WTC11 (cell line): ENCODE results near the gene CARD11. TPM values are rescaled to one million over a fixed set of nuclear protein-coding genes. Genes with fewer than 3 reads are reported as not detected.
A peak's percentile ranks its signal among the peaks of the same experiment; 100 is the strongest.

ENCODE experiments used
- ATAC-seq: fragments of 200-7000 bp; cut with Tn5 transposase; 2 replicates; pipeline ENCODE4 v1.10.0; 2021; ENCODE audit warnings: mild to moderate bottlenecking, moderate library complexity
- CTCF ChIA-PET: fragments of 300-600 bp; sonication (Branson Sonifier 250); formaldehyde crosslinking; loops from one replicate; lab custom pipeline; 2021; ENCODE audit warnings: antibody characterized with exemption; lab: Charles Lee
- POLR2A ChIA-PET: fragments of 350-600 bp; sonication (Branson Sonifier 250); formaldehyde crosslinking; loops from one replicate; lab custom pipeline; 2021; ENCODE audit warnings: antibody characterized with exemption; lab: Charles Lee
- DNase-seq: peaks from one replicate; pipeline ENCODE4 v3.0.0; 2021; ENCODE audit warnings: low spot score
- H3K27ac Mint-ChIP-seq: 2 replicates; pipeline ENCODE4 v1.8.0; 2021; ENCODE audit warnings: mixed read lengths
- H3K27me3 Mint-ChIP-seq: 2 replicates; pipeline ENCODE4 v1.8.0; 2021; ENCODE audit warnings: low read depth, mild to moderate bottlenecking, moderate library complexity, mixed read lengths
- H3K36me3 Mint-ChIP-seq: 2 replicates; pipeline ENCODE4 v1.8.0; 2021; ENCODE audit warnings: mixed read lengths
- H3K4me1 Mint-ChIP-seq: 2 replicates; pipeline ENCODE4 v1.8.0; 2022; ENCODE audit warnings: mixed read lengths
- H3K4me3 Mint-ChIP-seq: 2 replicates; pipeline ENCODE4 v1.8.0; 2021; ENCODE audit warnings: mild to moderate bottlenecking, moderate library complexity, mixed read lengths
- H3K9me3 Mint-ChIP-seq: 2 replicates; pipeline ENCODE4 v1.8.0; 2021; ENCODE audit warnings: mixed read lengths
- ELF4 ChIP-seq: sonication (generic); formaldehyde crosslinking; IDR thresholded peaks from 2 replicates; pipeline ENCODE4 v1.8.1; 2022; ENCODE audit warnings: low read depth, mild to moderate bottlenecking, moderate library complexity, missing genetic modification reagents
- GRHL2 ChIP-seq: fragments of 250-450 bp; sonication (Bioruptor Pico); IDR thresholded peaks from 2 replicates; pipeline ENCODE4 v1.8.0; 2022; ENCODE audit warnings: mild to moderate bottlenecking, moderate library complexity; ENCODE audit not compliant: insufficient replicate concordance, severe bottlenecking
- GTF2I ChIP-seq: fragments of 250-450 bp; sonication (Bioruptor Pico); conservative IDR thresholded peaks from 2 replicates; pipeline ENCODE4 v1.4.0; 2021; ENCODE audit warnings: mild to moderate bottlenecking
- NR1H2 ChIP-seq: sonication (generic); formaldehyde crosslinking; IDR thresholded peaks from 2 replicates; pipeline ENCODE4 v1.9.0; 2021; ENCODE audit warnings: mild to moderate bottlenecking, moderate library complexity, missing genetic modification reagents
- SMAD4 ChIP-seq: sonication (generic); formaldehyde crosslinking; IDR thresholded peaks from 2 replicates; pipeline ENCODE4 v1.8.0; 2022; ENCODE audit warnings: mild to moderate bottlenecking, missing genetic modification reagents
- SOX15 ChIP-seq: fragments of 250-450 bp; sonication (Bioruptor Pico); IDR thresholded peaks from 2 replicates; pipeline ENCODE4 v1.9.0; 2021; ENCODE audit warnings: mild to moderate bottlenecking
- ZBTB21 ChIP-seq: sonication (generic); formaldehyde crosslinking; IDR thresholded peaks from 2 replicates; pipeline ENCODE4 v1.8.1; 2023; ENCODE audit warnings: mild to moderate bottlenecking, missing genetic modification reagents, borderline replicate concordance
- total RNA-seq: library from RNA; stranded (reverse); gene quantifications from 3 replicates; pipeline ENCODE4 v1.2.3, GENCODE V29; 2021
- TF ChIP-seq, protein P1 (sequence below): sonication (generic); formaldehyde crosslinking; IDR thresholded peaks from 2 replicates; pipeline ENCODE4 v1.8.1; 2023; ENCODE audit warnings: mild to moderate bottlenecking, missing genetic modification reagents, moderate library complexity
- TF ChIP-seq, protein P2 (sequence below): sonication (generic); formaldehyde crosslinking; IDR thresholded peaks from 2 replicates; pipeline ENCODE4 v1.8.1; 2023; ENCODE audit warnings: mild to moderate bottlenecking, missing genetic modification reagents
- TF ChIP-seq, protein P3 (sequence below): sonication (generic); formaldehyde crosslinking; IDR thresholded peaks from 2 replicates; pipeline ENCODE4 v1.8.0; 2023; ENCODE audit warnings: missing genetic modification reagents, mild to moderate bottlenecking, borderline replicate concordance
- TF ChIP-seq, protein P4 (sequence below): sonication (generic); formaldehyde crosslinking; IDR thresholded peaks from 2 replicates; pipeline ENCODE4 v1.8.1; 2022; ENCODE audit warnings: low read depth, mild to moderate bottlenecking, moderate library complexity, missing genetic modification reagents, borderline replicate concordance
- TF ChIP-seq, protein P5 (sequence below): sonication (generic); formaldehyde crosslinking; IDR thresholded peaks from 2 replicates; pipeline ENCODE4 v1.8.0; 2023; ENCODE audit warnings: mild to moderate bottlenecking, missing genetic modification reagents
- TF ChIP-seq, protein P6 (sequence below): sonication (generic); formaldehyde crosslinking; IDR thresholded peaks from 2 replicates; pipeline ENCODE4 v1.8.0; 2022; ENCODE audit warnings: mild to moderate bottlenecking, missing genetic modification reagents

The CARD11 gene
- total RNA-seq, 1 experiment from 2014 or later = 40.8 TPM

DNA sequence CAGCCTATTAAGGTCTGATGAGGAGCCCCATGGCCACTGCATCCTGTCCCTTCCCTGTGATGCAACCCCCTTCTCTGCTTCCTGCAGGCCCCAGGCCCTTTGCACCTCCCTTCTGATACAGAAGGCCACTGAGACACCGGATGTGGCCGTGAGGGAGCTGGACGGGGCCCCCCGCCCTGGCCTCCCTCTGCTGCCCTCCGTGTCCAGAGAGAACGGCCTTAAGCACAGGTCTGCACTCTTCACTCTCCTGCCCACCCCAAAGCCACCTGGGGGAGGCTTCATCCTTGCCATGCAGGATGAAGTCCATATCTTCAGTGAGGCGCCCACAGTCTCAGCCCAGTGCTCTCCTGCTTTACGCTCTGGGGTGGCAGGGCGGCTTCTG is 112.6 kb downstream of the CARD11 start:
- ATAC-seq (no peak), DNase-seq (no peak)
- Mint-ChIP-seq H3K4me3 (no peak overlapping the region), H3K9me3 (no peaks in the 10 kb centered on the region), H3K27me3 (no peaks in the 10 kb centered on the region), H3K4me1 (no peaks in the 10 kb centered on the region), H3K36me3 (0 out of 2 replicates have a peak, but pooled peaks cover 2% of the 10 kb centered on the region), H3K27ac (no peak overlapping the region)
- ChIA-PET CTCF (interaction anchor here (1.7 kb wide), 1 partner anchor 9 kb away, joined by 6 read pairs; no protein-coding TSS in a partner anchor), POLR2A (no interaction called here)
- TF ChIP-seq GTF2I (CRISPR knock-in tag) (0 out of 2 replicates have a peak, but pooled peaks have one; percentile 28), ZBTB21 (CRISPR knock-in tag) (no peak)

DNA sequence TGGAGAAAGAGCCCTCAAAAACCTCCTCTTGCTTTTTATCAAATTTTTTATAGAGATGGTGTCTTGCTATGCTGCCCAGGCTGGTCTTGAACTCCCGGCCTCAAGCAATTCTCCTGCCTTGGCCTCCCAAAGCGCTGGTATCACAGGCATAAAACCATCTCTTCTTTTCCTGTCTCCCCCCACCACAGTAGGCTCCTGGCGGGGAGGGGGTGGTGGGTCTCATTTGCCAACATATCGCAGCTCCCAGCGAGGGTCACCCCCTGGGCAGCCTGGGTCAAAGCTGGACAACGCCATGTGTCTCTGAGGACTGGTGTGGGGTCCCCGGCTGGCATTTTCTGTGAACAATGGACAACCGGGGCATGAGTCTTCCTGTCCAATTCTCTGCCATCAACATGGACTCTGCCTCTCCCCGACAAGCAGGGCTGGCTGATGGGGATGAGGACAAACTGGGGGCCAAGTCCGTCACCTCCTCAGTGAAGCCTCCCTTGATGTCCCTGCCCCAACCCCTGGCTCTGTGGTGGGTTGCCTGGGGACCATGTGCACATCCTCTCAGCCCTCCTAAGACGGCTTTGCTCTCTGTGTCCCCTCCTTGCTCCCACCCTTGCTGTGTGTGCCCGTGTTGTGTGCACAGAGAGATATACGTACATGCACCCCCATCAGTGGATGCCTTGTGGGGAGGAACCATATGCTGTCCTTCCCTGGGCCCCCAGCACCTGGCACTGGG is 113.2 kb downstream of the CARD11 start:
- H3K27ac Mint-ChIP-seq = no peak overlapping the region
- H3K9me3 Mint-ChIP-seq = no peaks in the 10 kb centered on the region
- H3K27me3 Mint-ChIP-seq = no peaks in the 10 kb centered on the region
- ChIA-PET CTCF (interaction anchor here (1.0 to 1.7 kb wide), 2 partner anchors 9 to 866 kb away, joined by 4 to 6 read pairs; no protein-coding TSS in a partner anchor), POLR2A (no interaction called here)
- ATAC-seq (no peak), DNase-seq (peak; percentile 3)
- H3K36me3 Mint-ChIP-seq = 0 out of 2 replicates have a peak, but pooled peaks cover 2% of the 10 kb centered on the region
- H3K4me3 Mint-ChIP-seq = no peak overlapping the region
- H3K4me1 Mint-ChIP-seq = no peaks in the 10 kb centered on the region
- TF ChIP-seq, protein P1, sequence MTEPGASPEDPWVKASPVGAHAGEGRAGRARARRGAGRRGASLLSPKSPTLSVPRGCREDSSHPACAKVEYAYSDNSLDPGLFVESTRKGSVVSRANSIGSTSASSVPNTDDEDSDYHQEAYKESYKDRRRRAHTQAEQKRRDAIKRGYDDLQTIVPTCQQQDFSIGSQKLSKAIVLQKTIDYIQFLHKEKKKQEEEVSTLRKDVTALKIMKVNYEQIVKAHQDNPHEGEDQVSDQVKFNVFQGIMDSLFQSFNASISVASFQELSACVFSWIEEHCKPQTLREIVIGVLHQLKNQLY (CRISPR knock-in tag) = no peak
- TF ChIP-seq SMAD4 (CRISPR knock-in tag) = no peak
- TF ChIP-seq ELF4 = no peak
- TF ChIP-seq, protein P2, sequence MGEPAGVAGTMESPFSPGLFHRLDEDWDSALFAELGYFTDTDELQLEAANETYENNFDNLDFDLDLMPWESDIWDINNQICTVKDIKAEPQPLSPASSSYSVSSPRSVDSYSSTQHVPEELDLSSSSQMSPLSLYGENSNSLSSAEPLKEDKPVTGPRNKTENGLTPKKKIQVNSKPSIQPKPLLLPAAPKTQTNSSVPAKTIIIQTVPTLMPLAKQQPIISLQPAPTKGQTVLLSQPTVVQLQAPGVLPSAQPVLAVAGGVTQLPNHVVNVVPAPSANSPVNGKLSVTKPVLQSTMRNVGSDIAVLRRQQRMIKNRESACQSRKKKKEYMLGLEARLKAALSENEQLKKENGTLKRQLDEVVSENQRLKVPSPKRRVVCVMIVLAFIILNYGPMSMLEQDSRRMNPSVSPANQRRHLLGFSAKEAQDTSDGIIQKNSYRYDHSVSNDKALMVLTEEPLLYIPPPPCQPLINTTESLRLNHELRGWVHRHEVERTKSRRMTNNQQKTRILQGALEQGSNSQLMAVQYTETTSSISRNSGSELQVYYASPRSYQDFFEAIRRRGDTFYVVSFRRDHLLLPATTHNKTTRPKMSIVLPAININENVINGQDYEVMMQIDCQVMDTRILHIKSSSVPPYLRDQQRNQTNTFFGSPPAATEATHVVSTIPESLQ (CRISPR knock-in tag) = no peak
- TF ChIP-seq, protein P3, sequence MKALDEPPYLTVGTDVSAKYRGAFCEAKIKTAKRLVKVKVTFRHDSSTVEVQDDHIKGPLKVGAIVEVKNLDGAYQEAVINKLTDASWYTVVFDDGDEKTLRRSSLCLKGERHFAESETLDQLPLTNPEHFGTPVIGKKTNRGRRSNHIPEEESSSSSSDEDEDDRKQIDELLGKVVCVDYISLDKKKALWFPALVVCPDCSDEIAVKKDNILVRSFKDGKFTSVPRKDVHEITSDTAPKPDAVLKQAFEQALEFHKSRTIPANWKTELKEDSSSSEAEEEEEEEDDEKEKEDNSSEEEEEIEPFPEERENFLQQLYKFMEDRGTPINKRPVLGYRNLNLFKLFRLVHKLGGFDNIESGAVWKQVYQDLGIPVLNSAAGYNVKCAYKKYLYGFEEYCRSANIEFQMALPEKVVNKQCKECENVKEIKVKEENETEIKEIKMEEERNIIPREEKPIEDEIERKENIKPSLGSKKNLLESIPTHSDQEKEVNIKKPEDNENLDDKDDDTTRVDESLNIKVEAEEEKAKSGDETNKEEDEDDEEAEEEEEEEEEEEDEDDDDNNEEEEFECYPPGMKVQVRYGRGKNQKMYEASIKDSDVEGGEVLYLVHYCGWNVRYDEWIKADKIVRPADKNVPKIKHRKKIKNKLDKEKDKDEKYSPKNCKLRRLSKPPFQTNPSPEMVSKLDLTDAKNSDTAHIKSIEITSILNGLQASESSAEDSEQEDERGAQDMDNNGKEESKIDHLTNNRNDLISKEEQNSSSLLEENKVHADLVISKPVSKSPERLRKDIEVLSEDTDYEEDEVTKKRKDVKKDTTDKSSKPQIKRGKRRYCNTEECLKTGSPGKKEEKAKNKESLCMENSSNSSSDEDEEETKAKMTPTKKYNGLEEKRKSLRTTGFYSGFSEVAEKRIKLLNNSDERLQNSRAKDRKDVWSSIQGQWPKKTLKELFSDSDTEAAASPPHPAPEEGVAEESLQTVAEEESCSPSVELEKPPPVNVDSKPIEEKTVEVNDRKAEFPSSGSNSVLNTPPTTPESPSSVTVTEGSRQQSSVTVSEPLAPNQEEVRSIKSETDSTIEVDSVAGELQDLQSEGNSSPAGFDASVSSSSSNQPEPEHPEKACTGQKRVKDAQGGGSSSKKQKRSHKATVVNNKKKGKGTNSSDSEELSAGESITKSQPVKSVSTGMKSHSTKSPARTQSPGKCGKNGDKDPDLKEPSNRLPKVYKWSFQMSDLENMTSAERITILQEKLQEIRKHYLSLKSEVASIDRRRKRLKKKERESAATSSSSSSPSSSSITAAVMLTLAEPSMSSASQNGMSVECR = no peak
- no peak for TF ChIP-seq SOX15 (CRISPR knock-in tag)
- TF ChIP-seq, protein P4, sequence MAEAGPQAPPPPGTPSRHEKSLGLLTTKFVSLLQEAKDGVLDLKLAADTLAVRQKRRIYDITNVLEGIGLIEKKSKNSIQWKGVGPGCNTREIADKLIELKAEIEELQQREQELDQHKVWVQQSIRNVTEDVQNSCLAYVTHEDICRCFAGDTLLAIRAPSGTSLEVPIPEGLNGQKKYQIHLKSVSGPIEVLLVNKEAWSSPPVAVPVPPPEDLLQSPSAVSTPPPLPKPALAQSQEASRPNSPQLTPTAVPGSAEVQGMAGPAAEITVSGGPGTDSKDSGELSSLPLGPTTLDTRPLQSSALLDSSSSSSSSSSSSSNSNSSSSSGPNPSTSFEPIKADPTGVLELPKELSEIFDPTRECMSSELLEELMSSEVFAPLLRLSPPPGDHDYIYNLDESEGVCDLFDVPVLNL (CRISPR knock-in tag) = no peak
- TF ChIP-seq, protein P5, sequence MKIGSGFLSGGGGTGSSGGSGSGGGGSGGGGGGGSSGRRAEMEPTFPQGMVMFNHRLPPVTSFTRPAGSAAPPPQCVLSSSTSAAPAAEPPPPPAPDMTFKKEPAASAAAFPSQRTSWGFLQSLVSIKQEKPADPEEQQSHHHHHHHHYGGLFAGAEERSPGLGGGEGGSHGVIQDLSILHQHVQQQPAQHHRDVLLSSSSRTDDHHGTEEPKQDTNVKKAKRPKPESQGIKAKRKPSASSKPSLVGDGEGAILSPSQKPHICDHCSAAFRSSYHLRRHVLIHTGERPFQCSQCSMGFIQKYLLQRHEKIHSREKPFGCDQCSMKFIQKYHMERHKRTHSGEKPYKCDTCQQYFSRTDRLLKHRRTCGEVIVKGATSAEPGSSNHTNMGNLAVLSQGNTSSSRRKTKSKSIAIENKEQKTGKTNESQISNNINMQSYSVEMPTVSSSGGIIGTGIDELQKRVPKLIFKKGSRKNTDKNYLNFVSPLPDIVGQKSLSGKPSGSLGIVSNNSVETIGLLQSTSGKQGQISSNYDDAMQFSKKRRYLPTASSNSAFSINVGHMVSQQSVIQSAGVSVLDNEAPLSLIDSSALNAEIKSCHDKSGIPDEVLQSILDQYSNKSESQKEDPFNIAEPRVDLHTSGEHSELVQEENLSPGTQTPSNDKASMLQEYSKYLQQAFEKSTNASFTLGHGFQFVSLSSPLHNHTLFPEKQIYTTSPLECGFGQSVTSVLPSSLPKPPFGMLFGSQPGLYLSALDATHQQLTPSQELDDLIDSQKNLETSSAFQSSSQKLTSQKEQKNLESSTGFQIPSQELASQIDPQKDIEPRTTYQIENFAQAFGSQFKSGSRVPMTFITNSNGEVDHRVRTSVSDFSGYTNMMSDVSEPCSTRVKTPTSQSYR (CRISPR knock-in tag) = no peak
- no peak for TF ChIP-seq NR1H2 (CRISPR knock-in tag)
- TF ChIP-seq GRHL2 = no peak
- TF ChIP-seq, protein P6, sequence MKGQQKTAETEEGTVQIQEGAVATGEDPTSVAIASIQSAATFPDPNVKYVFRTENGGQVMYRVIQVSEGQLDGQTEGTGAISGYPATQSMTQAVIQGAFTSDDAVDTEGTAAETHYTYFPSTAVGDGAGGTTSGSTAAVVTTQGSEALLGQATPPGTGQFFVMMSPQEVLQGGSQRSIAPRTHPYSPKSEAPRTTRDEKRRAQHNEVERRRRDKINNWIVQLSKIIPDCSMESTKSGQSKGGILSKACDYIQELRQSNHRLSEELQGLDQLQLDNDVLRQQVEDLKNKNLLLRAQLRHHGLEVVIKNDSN (CRISPR knock-in tag) = no peak
